Progenitor cell of endocrine pancreas (in vitro differentiated cells): ENCODE results near the gene KLC3. TPM values are rescaled to one million over a fixed set of nuclear protein-coding genes. Genes with fewer than 3 reads are reported as not detected.

Source experiments
- DNase-seq: peaks from one replicate; pipeline ENCODE4 v3.0.0; 2021; ENCODE audit warnings: low spot score; ENCODE audit not compliant: unreplicated experiment
- H3K27ac Mint-ChIP-seq: 2 replicates; pipeline ENCODE4 v1.8.0; 2021; ENCODE audit warnings: mild to moderate bottlenecking, moderate library complexity, mixed read lengths
- H3K27me3 Mint-ChIP-seq: 2 replicates; pipeline ENCODE4 v1.8.0; 2021; ENCODE audit warnings: mixed read lengths
- H3K36me3 Mint-ChIP-seq: 2 replicates; pipeline ENCODE4 v1.8.0; 2022; ENCODE audit warnings: mixed read lengths; ENCODE audit not compliant: insufficient read depth
- H3K4me1 Mint-ChIP-seq: 2 replicates; pipeline ENCODE4 v1.8.0; 2021; ENCODE audit warnings: low read depth, mixed read lengths
- H3K4me3 Mint-ChIP-seq: 2 replicates; pipeline ENCODE4 v1.8.0; 2021; ENCODE audit warnings: low read depth, mild to moderate bottlenecking, moderate library complexity, mixed read lengths
- H3K9me3 Mint-ChIP-seq: 2 replicates; pipeline ENCODE4 v1.8.0; 2021; ENCODE audit warnings: low read depth, mixed read lengths
- CTCF ChIP-seq: fragments of 200-600 bp; sonication (generic); IDR thresholded peaks from one replicate; pipeline ENCODE4 v1.5.0; 2021; ENCODE audit warnings: antibody characterized with exemption, mild to moderate bottlenecking; ENCODE audit not compliant: unreplicated experiment
- total RNA-seq: library from RNA; stranded (reverse); gene quantifications from 2 replicates; pipeline ENCODE4 v1.2.1, GENCODE V29; 2021

Gene KLC3
- total RNA-seq, 1 donor from 2014 or later, result 1.1 TPM

GRCh38 chr19:45349430-45349941 is 8.9 kb downstream of the KLC3 start:
- no peak for DNase-seq
- Mint-ChIP-seq H3K27me3 (peaks cover 14% of the 10 kb centered on the region), H3K4me1 (peaks cover 2% of the 10 kb centered on the region), H3K27ac (no peak overlapping the region), H3K36me3 (peaks cover 6% of the 10 kb centered on the region), H3K4me3 (no peak overlapping the region), H3K9me3 (no peaks in the 10 kb centered on the region)
- TF ChIP-seq CTCF, result no peak

GRCh38 chr19:45350477-45351058 is 10.0 kb downstream of the KLC3 start:
- Mint-ChIP-seq H3K9me3 (no peaks in the 10 kb centered on the region), H3K4me3 (no peak overlapping the region), H3K4me1 (no peaks in the 10 kb centered on the region), H3K27ac (no peak overlapping the region), H3K27me3 (peaks cover 9% of the 10 kb centered on the region), H3K36me3 (peaks cover 10% of the 10 kb centered on the region)
- no peak for TF ChIP-seq CTCF
- no peak for DNase-seq

- Mint-ChIP-seq H3K27ac (no peak overlapping the region), H3K36me3 (peaks cover 12% of the 10 kb centered on the region), H3K4me3 (no peak overlapping the region), H3K9me3 (no peaks in the 10 kb centered on the region), H3K27me3 (peaks cover 3% of the 10 kb centered on the region), H3K4me1 (no peaks in the 10 kb centered on the region)
- TF ChIP-seq CTCF, result no peak
- no peak for DNase-seq
Measured at GRCh38 chr19:45351401-45351952, 10.9 kb downstream of the KLC3 start.

GRCh38 chr19:45352062-45352461 is 11.5 kb downstream of the KLC3 start:
- Mint-ChIP-seq H3K9me3 (no peaks in the 10 kb centered on the region), H3K4me1 (no peaks in the 10 kb centered on the region), H3K36me3 (peaks cover 15% of the 10 kb centered on the region), H3K4me3 (no peak overlapping the region), H3K27me3 (no peaks in the 10 kb centered on the region), H3K27ac (no peak overlapping the region)
- no peak for DNase-seq
- no peak for TF ChIP-seq CTCF

GRCh38 chr19:45352471-45352870 is 11.9 kb downstream of the KLC3 start:
- H3K4me3 Mint-ChIP-seq, result no peak overlapping the region
- no peak for DNase-seq
- TF ChIP-seq CTCF, result no peak
- peaks cover 17% of the 10 kb centered on the region for H3K36me3 Mint-ChIP-seq
- no peak overlapping the region for H3K27ac Mint-ChIP-seq
- H3K4me1 Mint-ChIP-seq, result no peaks in the 10 kb centered on the region
- no peaks in the 10 kb centered on the region for H3K27me3 Mint-ChIP-seq
- no peaks in the 10 kb centered on the region for H3K9me3 Mint-ChIP-seq
